HG02623 (cell line): ENCODE results near the gene PDE6H.

ENCODE experiments used
- ATAC-seq: cut with Tn5 transposase; IDR thresholded peaks from one replicate; pipeline ENCODE4 v1.9.1; 2021; ENCODE audit warnings: moderate library complexity; ENCODE audit not compliant: unreplicated experiment

The PDE6H gene

DNA sequence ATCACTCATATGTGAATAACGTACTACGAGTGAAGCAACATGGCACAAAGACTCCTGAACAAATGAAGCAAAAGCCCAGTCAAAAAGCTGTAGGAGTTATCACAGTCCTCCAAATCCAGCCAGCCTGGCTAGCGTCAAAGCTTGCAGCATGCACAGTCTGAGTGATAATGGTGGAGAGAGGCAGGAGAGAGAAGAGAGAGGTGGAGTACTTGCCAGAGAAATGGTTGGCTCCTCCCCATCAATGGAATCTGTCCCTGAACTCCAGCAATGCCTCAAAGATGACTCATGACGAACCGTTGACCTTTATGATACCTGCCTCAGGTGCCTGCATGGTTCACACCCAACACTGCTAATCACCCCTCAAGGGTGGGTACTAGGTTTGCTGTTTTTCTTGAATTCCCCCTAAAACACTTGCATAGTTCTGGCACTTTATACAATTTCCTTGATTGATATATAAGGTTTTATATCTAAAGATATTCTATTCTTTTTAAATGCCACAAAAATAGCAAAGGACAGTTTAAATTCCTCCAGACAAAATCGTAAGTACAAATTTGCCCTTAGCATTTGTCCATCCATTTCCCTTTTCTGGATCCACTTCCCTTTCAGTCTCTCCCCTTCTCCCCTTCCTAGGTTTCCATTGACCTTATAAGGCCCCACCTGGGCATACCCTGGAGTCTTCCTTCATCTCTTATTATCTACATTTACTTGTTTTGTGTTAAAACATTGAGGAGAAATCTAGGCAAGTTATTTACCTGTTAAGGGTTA is 21.7 kb upstream of the PDE6H start:
- ATAC-seq = no peak

- no peak for ATAC-seq
Measured at GRCh38 chr12:14951851-14952250, 21.0 kb upstream of the PDE6H start.

DNA sequence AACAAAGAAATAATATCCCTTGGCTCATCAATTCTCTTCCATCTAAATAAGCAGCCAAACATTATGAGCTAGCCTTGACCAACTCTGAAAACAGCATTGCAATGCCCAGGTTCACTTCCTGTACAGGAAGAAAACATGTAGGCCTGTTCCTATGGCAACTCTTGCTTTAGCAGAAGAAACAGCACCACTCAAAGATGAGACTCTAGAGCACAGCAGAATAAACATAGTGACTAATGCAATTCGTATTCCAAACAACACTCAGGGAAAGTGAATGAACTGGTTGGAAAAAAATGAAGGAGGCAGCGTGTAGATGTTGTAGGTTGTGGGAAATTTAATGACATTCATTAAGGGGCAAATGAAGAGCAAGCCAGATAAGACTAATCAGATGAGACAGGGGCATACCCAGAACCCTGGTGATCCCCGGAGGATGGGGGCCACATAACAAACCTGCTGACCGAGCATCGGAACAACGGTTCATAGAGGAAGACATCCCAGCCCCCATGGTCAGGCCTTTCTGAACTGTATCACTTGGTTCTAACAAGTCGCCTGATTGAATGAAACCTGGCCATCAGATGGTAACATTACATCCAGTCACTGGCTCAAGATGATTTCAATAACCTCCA is 20.4 kb upstream of the PDE6H start:
- peak; percentile 47 for ATAC-seq

DNA sequence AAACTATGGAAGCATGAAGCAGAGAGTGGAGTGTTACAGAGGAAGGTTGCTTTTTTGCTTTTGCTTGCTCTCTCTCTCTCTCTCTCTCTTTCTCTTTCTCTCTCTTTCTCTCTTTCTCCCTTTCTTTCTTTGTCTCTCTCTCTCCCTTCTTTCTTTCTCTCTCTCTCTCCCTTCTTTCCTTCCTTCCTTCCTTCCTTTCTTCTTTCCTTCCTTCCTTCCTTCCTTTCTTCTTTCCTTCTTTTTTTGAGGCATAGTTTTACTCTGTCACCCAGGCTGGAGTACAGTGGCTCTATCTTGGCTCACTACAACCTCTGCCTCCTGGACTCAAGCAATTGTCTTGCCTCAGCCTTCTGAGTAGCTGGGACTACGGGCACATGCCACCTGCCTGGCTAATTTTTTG is 19.1 kb upstream of the PDE6H start:
- ATAC-seq = no peak

- no peak for ATAC-seq
Measured at GRCh38 chr12:14954269-14954668, 18.6 kb upstream of the PDE6H start.

- peak; percentile 29 for ATAC-seq
Measured at GRCh38 chr12:14956024-14956891, 16.6 kb upstream of the PDE6H start.

DNA sequence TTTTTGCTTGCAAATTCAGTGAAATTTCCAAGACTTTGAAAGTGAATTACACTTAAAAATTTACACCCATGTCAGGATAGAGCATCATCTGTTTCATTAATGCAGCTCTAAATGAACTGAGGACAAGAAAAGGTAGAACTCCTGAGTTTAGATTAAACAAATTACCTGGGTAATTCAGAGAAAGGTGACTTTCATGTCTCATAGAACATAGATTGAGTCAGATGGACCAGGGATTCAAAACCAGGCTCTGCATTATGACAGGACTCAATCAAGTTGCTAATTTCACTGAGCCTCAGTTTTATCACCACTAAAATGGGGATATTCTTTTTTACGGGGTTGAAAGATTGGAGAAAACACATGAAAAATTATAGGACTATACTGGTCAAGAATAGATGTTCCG is 15.9 kb upstream of the PDE6H start:
- no peak for ATAC-seq

DNA sequence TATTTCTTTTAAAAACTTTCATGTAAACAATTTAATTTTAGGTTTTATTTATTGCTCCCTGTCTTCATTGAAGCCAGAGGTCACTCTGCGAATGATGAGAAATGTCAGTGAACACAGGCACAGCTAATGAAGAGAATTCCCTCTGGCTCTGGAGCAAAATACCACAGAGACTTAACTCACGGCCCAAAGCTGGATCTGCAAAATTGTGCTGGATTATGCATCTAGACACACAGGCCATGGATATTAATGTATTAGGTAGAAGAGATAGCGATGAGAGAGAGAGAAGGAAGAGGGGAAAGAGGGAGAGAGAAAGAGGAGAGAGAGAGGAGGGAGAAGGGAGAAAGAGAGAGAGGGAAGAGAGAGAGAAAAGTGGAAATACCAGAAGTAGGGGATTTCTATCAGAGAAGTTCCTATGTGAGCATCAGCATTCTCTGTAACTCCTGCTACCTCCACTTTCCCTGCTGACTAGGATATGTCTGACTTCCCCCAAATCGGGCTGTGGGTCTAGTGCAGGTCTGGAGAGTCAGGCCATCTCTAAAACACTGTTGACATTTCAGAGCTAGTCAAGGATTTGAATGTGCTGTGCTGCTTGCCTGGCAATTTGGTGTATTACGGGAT is 15.2 kb upstream of the PDE6H start:
- no peak for ATAC-seq

DNA sequence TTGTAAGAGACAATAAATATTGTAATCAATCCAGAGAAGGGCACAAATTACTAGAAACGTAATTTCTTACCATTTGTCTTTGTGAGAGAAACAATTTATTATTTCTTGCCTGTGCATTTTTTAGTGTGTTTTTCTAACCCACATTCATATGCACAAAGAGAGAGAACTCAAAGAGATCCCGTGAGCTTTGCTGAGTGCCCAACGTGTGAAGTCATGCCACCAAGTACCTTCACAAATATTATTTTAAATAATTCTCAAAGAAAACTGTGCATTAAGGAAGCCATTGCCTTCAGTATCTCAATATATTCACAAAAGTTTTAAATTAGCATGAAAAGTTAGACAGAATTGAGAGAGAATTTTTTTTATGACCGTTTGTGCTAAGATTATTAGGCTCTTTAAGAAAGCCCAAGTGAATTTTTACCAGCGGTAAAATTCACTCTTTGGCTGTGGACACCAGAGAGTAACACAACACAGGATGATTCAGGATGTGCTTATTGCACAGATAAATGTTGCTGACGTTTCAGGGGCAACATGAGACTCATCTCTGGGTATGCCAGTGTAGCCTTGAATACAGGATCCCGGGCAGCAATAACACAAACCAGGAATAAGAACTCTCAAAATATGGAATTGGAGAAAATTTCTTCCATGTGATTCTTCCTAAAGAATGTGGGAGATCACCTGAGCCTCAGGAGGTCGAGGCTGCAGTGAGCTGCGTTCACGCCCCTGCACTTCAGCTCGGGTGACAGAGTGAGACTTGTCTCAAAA is 14.3 kb upstream of the PDE6H start:
- no peak for ATAC-seq

DNA sequence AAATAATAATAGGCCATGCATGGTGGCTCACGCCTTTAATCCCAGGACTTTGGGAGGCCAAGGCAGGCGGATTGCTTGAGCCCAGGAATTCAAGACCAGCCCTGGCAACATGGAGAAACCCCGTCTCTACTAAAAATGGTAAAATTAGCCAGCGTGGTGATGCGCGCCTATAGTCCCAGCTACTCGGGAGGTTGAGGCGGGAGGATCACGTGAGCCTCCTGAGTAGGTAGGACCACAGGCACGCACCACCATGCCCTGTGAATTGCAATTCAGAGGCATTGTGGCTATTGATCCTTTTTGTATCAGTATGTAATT is 13.8 kb upstream of the PDE6H start:
- ATAC-seq = no peak

- no peak for ATAC-seq
Measured at GRCh38 chr12:14959463-14959862, 13.4 kb upstream of the PDE6H start.

GRCh38 chr12:14959916-14960496 is 12.8 kb upstream of the PDE6H start:
- ATAC-seq = no peak

DNA sequence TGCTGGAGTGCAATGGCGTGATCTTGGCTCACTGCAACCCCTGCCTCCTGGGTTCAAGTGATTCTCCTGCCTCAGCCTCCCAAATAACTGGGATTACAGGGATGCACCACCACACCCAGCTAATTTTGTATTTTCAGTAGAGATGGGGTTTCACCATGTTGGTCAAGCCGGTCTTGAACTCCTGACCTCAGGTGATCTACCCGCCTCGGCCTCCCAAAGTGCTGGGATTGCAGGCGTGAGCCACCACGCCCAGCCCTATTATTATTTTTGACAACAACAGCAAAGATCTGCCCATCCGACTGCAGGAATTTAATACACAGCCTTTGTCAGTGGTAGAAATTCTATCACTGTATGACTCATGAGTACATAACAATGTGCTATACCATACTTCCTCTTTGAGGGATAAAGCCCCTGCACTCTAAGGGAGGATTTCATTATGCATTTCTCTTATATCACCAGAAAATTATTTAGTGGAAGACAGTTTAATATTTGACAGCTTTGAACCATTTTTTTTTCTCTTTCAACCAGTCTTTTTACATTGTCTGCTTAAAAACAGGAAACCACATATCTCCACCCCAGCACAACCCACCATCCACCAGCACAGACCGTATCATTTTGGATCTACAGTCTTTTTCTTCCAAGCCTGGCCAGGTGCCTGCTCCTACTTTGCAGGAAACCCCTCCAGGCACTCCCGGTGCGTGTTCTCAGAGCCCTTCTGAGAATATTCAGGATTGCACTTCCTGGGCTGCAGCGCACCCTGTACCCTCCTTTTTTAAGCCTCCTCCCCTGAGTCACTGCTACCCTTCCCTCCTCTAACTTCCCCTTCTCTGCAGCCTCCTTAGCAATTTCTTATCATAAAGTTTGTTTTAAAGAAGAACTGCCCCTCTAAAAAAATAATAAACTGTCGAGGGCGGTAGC is 12.0 kb upstream of the PDE6H start:
- ATAC-seq = peak; percentile 32

DNA sequence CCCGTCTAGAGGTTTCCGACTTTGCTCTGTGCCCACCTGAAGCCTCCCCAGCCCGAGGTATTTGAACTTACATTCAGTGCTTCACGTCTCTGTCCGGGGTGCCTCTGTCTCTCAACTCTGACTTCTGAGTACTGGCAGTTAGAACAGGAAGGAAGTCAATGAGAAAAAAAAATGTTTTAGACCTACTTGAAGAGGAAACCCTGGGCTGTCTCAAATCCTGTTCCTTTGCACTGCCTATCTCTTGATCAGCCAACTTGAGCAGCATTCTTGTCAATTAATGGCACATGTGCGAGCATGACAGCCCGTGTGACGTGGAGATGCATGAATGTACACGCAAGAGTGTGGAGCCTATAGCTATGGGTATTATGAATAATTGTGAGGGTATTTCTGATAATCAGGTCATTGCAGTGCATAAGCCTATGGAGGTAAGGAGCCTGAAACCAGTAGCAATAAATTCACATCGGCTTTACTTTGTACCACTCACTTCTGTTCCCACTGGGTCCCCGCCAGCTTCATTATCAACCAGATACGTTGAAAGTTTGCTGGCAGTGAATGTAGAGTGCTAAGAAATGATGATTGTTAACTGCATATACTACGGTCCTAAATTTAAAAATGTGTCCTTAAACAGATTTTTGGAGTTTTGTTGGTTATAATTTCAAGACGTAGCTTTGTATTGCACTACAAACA is 11.2 kb upstream of the PDE6H start, which contains the start of gene ARHGDIB:
ARHGDIB (minus strand) TSS at position 136 of the 687 bp plus-strand sequence. CDS start 10,889 bp downstream, outside the sequence.
- peak; percentile 58 for ATAC-seq

DNA sequence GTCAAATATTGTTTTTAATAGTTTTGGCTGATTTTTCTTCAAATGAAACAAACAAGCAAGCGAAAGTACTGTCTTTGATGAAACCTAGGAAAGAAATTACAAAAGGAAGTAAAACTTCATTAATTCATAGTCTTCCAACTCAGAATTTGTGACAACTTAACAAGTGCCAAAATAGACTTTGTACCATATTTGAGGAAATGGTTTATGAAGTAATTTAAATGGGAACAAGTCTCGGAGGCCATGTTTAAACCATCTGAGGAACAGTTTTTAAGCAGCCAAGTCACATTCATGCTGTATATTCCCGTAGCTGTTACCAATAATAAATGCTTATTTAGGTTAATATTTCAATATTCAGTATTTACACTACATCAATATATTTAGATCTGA is 10.7 kb upstream of the PDE6H start:
- no peak for ATAC-seq

- no peak for ATAC-seq
Measured at GRCh38 chr12:14962797-14963196, 10.0 kb upstream of the PDE6H start.

DNA sequence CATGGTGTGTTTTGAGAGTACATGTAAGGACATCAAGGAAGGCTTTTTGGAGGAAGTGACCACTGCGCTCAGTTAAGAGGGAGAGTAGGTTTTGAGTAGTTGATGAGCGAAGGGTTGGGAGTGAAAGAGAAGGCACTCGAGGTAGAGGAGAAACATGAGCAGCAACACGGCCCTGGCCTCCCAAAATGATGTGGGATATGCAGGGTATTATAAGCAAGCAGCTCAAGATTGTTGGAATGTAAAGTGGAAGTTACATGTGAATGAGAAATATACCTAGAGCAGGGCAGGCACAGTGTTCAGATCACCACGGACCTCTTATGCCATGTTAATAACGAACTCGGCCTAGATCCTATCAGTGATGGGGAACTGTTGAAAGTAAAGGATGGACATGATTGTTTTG is 9.3 kb upstream of the PDE6H start:
- ATAC-seq = no peak

DNA sequence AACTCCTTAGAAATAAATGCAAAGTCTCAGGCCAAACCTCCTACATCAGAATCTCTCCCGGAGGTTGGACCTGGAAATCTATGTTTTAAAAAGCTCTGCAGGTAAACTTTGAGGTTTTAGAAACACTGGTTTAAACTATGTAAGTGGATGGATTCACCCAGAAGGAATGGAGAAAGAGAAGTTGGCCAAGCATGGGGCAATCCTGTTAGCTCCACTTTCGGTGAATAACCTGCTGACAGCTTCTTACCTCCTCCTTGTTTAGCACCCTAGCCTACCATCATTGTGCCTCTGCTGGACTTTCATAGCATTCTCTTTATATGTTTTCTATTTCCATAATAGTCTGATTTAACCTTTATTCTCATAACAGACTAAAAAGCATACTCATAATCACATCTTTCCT is 8.4 kb upstream of the PDE6H start:
- no peak for ATAC-seq

DNA sequence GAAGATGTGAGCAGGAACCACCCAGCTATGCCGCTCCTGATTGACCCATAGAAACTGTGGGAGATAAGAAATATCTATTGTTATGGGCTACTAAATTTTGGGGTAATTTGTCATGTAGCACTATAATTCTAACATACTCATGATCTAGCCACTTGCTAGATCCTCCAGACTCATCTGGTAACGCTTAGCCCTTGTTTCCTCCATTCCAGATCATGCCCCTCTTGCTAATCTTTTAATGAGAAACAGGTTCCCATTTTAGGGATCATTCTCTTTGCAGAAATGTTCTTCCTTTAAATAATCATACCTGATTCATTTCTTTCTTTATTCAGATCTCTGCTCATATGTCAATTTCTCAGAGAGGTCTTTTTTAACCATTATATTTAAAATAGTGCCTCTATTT is 7.6 kb upstream of the PDE6H start:
- ATAC-seq = no peak
